ENCODE measurements around the gene TMED6.

DNA sequence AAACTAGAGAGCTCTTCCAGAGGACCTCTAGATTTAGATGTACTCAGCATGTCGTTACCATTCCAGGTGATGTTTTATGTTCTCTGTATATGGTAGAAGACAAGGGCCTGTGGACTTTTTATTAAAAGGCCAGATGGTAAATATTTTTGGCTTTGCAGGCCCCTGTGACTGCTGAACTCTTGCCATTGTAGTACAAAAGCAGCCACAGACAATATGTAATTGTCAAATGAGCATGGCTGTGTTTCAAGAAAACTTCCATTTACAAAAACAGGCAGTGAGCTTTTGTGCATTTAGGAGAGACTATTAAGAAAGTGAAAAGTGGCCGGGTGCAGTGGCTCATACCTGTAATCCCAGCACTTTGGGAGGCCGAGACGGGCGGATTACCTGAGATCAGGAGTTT is 7.4 kb downstream of the TMED6 start:
- TF ChIP-seq CTCF (IDR thresholded peaks at IDR 0.05; ENCODE audit: low read depth, low read length, poor library complexity, severe bottlenecking) (no peak), EZH2phosphoT487 (IDR thresholded peaks at IDR 0.05; ENCODE audit: borderline replicate concordance, low read length) (no peak)

All from DOHH2 (cell line).